ENCODE results near the gene EFHD1.
"Not testable (repeated sequence)": the region's sequence is repeated elsewhere in the genome, so short reads cannot be mapped to it uniquely, and the experiment has no call there.

The EFHD1 gene

GRCh38 chr2:232621186-232621585 lies 12.2 kb upstream of the EFHD1 start:
- no peak for DNase-seq (ENCODE audit: low spot score)

GRCh38 chr2:232622563-232622962 lies 10.8 kb upstream of the EFHD1 start:
- DNase-seq (ENCODE audit: low spot score), result no peak

DNA sequence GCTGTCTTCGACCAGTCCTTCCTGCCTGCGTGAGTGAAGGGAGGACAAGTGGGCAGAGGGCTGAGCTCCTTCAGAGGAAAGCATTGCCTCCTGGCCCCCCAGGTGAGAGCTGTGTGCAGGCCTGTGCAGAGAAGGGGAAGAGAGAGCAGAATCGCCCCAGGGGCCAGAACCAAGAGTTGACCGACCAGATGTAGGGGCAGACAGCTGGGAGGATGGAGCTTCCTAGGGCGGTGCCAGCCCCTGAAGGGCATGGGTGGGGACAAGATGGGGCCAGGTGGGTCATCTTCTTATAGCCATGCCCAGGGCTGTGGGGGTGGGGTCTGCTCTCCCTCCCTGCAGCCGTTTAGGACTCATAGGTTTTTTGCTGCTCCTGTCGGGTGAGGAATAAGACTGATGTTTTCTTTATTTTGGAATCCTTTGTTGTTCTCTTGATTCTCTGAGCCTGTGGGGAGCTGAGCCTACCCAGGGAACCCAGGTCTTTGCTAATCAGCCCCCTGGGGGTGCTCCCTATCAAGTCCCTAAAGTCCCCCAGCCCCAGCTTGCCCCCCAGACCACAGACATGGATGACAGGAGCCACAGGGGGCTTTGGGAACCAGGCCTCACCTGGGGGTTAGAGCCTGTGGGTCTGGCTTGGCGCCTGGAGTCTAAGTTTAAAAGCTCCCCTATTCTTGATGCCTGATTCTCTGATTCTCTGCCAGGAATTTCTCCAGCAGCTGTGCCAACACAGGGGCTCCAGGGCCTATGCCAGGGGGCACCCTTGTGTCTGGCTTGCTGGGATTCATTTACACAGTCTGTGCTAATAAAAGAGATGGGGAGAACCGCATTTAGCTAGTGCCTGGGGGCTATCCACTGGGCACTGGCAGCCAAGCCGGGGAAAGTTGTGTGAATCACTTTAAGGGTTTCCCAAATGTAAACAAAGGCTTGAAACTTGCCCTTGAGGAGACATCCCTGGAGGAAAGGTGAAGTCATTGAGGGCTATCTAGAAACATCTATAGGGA lies 9.3 kb upstream of the EFHD1 start:
- no peak for DNase-seq (ENCODE audit: low spot score)

GRCh38 chr2:232626584-232626983 lies 6.8 kb upstream of the EFHD1 start:
- no peak for DNase-seq (ENCODE audit: low spot score)

GRCh38 chr2:232628466-232629128 lies 4.8 kb upstream of the EFHD1 start:
- no peak for DNase-seq (ENCODE audit: low spot score)

DNA sequence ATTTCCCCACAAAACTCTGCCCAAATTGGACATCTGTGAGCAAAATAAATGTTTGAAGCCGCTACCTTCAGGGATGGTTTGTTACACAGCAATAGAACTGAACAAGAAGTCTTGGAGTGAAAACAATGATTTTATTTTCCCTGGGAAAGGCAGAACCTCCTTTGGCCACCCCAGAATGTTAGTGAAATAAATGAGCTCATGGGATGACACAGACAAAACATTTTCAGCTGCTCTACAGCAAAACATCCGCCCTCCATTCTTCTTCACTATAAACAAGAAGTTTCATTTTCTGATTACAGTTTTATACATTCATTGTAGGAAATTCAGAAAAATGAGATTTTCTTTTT lies 4.3 kb upstream of the EFHD1 start:
- no peak for DNase-seq (ENCODE audit: low spot score)

GRCh38 chr2:232632229-232632903 lies 1.0 kb upstream of the EFHD1 start:
- no peak for DNase-seq (ENCODE audit: low spot score)

- no peak for DNase-seq (ENCODE audit: low spot score)
Observed at GRCh38 chr2:232632904-232633412, 446 bp upstream of the EFHD1 start.

DNA sequence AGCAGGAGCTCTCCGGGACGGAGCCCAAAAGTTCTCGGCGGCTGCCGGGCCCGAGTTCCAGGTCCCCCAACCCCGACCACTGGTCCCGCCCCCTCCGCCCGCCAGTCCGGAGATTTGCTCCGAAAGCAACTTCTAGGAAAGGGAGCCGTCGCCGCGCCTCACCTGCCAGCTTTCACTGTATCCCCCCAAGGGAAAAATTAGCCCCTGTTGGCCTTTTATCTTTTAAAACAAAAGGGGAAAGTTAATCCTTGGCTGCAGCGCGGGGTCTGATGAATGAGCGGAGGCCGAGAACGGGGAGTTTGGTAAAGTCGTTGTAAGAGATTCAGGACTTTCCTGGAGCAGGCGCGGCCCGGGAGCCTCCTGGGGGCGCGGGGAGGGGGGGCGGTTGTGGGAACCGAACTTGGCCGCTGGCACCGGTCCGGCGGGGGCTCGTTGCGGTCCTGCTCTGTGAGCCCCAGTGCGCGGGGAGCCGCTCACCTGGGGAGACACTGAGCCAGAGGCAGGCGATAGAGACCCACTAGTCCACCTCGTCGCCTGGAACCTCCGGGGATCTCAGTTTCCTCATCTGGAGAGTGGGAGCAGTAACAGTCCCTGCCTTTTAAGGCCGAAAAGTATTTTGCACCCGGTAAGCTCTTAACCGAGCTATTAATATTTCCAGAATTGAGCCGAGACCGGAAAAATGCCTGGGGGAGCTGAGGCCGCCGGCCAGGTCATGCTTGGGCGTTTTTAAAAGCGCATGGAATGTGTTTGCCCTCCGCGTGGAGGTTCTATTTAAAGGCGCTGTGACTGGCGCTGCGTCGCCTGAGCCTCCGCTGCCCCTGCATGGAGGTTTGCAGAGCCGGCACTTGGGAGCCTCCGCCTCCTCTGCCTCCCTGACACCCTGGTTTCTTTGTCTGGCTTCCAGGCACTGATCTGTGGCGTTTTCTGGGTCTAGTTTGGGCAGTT lies 1.1 kb downstream of the EFHD1 start:
- DNase-seq (ENCODE audit: low spot score), result no peak

- DNase-seq (ENCODE audit: low spot score), result not testable (repeated sequence)
Observed at GRCh38 chr2:232635376-232635775, 2.0 kb downstream of the EFHD1 start.

GRCh38 chr2:232635820-232636219 lies 2.4 kb downstream of the EFHD1 start:
- no peak for DNase-seq (ENCODE audit: low spot score)

DNA sequence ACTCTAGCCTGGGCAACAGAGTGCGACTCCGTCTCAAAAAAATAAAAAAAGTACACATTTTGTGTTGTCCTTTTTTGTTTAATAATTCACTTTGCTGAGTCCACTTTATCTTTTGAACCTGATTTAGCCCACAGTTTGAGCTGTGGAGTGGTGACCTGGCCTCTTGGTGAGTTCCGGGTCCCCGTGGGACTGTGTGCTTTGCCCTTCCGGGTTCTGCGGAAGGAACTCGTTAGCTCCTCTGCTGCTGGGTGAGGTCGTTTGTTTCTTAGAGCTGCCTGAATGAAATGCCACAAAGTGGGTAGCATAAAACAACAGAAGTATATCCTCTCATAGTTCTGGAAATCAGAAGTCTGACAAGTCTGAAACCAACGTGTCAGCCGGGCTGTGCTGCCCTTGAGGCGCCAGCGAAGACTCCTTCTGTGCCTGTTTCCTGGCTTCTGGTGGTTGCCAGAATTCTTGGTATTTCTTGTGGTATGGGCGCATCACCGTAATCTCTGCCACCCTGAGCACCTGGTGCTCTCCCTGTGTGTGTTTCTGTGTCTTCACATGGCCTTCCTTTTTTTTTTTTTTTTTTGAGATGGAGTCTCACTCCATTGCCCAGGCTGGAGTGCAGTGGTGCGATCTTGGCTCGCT lies 3.5 kb downstream of the EFHD1 start:
- DNase-seq (ENCODE audit: low spot score), result no peak

DNA sequence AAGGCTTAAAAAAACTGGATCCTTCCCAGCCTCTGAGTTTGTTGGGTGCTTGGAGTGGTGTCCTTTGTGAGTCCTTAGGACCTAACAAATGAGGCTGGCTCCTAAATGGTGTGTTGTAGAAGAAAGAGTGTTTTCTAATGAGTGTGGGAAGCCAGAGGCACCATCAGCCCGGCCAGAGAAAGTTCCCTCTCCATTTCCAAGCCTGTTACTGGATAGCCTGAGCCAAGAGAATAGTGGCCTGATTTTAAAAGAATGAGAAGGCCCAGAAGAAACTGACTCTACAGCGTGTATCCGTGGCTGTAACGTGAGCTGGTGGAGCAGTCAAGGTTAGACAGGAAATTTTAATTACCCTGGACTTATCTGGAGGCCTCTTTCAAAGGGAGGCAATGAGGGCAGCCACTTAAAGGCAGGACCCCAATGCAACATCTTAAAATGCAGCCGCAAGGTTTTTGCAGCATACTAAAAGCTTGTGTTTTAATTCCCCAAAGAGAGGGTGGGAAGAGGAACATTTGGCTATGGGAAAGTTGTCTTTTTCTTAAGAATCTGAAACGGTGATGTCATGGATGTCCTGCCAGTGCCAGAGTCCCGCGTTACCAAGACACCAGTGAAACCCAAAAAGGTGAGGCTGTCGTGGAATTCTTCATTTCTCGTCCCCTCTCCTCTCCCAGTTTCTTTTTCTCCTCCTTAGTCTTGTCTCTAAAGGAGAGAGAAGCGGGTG lies 4.6 kb downstream of the EFHD1 start:
- no peak for DNase-seq (ENCODE audit: low spot score)

DNA sequence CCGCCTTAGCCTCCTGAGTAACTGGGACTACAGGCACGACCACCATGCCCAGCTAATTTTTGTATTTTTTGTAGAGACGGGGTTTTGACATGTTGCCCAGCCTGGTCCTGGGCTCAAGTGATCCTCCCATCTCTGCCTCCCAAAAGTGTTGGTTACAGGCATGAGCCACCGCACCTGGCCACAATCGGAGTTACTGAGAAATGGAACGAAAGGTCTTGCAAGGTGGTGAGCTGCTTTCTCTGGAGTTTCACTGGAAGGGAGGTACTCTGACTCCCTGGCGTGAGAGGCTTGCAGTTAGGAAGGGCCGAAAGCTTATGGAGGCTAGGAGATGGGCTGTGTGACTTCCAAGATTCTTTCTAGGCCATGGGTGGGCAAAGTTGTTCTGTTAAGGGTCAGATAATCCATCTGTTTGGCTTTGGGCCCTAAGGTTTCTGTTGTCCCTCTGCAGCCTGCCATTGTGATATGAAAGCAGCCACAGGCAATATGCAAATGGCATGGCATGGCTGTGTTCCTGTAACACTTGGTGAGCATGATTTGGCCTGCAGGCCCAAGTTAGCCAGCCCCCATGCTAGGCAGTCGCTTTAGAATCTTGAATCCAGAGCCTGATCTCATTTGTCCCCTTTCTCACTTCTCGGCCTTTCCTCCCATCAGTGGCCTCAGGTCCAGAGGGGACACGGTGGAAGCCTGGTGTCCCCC lies 7.9 kb downstream of the EFHD1 start:
- no peak for DNase-seq (ENCODE audit: low spot score)

- no peak for DNase-seq (ENCODE audit: low spot score)
Observed at GRCh38 chr2:232643147-232643425, 9.7 kb downstream of the EFHD1 start.

- no peak for DNase-seq (ENCODE audit: low spot score)
Observed at GRCh38 chr2:232643813-232644347, 10.5 kb downstream of the EFHD1 start.

- no peak for DNase-seq (ENCODE audit: low spot score)
Observed at GRCh38 chr2:232645061-232645460, 11.7 kb downstream of the EFHD1 start.

DNA sequence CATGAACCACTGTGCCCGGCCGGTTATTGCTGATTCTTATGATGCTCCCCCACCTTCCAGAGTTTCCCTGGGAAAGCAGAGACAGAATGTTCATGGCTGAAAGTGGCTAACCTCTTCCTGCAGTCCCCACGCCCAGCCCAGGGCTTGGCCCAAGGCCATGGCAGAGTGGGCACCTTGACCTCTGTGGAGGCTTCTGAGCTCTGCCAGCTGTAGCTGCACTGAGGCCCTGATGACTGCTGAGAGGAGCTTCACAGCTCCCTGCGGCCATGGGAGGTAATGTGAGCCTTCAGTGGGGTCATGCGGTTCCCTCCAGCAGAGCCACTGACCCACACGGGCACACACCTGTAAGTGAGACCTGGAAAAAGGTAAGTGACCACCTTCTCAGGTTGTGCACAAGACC lies 13.3 kb downstream of the EFHD1 start:
- no peak for DNase-seq (ENCODE audit: low spot score)

GRCh38 chr2:232647261-232647660 lies 13.9 kb downstream of the EFHD1 start:
- no peak for DNase-seq (ENCODE audit: low spot score)

DNA sequence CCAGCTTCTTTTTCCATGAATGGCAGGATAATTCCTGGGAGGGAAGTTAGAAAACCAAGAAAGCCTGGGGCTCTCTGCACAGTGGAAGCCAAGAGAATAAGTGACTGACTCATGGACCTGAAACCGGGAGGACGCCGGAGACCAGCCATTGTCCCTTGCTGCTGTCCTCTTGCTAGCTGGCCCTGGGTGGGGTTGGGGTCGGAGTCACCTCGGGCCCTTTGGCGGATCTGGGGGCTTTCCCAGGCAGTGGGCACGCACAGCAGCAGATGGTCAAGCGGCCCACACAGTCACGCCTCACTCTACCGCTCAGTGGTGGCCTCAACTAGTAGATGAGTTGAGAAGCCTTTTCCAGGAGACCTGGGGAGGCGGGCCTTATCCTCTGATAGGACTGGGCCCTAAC lies 15.6 kb downstream of the EFHD1 start:
- no peak for DNase-seq (ENCODE audit: low spot score)

Measured in kidney capillary endothelial cell (primary cell).